Fibroblast of pulmonary artery (primary cell): ENCODE results near the gene ADAM19.

Source experiments
- DNase-seq: peaks from one replicate; pipeline ENCODE4 v3.0.0-alpha.2; 2010; ENCODE audit warnings: low read depth
- H3K4me3 ChIP-seq: replicated peaks from 2 replicates; pipeline ENCODE4 v1.5.1; 2011; ENCODE audit warnings: low read depth, mild to moderate bottlenecking, control low read depth, low read length, moderate library complexity
- TF ChIP-seq, protein P1 (sequence below): IDR thresholded peaks from 2 replicates; pipeline ENCODE4 v1.5.1; 2011; ENCODE audit warnings: mild to moderate bottlenecking, control low read depth, low read length, inconsistent platforms; ENCODE audit errors: missing control alignments

Gene ADAM19

DNA sequence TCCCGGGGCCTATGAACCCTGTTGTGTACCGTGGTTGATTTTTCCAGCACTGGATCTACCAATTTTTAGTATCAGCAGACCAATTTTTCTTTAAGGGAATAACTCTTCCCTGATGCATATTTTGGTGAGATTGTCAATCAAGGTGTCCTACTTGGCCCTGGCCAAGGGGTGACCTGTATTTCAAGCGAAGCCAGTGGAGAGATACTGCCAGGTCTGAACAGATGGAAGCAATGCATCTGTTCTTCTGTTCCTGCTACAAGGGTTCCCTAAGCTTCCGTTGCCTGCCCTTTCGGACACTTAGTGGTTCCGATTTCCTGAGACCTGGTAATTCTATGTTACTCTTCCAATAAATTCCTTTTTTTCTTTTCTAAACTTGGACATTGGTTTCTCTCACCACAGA is 37.3 kb downstream of the ADAM19 start:
- DNase-seq = no peak
- H3K4me3 ChIP-seq = no peak overlapping the region
- TF ChIP-seq, protein P1, sequence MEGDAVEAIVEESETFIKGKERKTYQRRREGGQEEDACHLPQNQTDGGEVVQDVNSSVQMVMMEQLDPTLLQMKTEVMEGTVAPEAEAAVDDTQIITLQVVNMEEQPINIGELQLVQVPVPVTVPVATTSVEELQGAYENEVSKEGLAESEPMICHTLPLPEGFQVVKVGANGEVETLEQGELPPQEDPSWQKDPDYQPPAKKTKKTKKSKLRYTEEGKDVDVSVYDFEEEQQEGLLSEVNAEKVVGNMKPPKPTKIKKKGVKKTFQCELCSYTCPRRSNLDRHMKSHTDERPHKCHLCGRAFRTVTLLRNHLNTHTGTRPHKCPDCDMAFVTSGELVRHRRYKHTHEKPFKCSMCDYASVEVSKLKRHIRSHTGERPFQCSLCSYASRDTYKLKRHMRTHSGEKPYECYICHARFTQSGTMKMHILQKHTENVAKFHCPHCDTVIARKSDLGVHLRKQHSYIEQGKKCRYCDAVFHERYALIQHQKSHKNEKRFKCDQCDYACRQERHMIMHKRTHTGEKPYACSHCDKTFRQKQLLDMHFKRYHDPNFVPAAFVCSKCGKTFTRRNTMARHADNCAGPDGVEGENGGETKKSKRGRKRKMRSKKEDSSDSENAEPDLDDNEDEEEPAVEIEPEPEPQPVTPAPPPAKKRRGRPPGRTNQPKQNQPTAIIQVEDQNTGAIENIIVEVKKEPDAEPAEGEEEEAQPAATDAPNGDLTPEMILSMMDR = no peak

DNA sequence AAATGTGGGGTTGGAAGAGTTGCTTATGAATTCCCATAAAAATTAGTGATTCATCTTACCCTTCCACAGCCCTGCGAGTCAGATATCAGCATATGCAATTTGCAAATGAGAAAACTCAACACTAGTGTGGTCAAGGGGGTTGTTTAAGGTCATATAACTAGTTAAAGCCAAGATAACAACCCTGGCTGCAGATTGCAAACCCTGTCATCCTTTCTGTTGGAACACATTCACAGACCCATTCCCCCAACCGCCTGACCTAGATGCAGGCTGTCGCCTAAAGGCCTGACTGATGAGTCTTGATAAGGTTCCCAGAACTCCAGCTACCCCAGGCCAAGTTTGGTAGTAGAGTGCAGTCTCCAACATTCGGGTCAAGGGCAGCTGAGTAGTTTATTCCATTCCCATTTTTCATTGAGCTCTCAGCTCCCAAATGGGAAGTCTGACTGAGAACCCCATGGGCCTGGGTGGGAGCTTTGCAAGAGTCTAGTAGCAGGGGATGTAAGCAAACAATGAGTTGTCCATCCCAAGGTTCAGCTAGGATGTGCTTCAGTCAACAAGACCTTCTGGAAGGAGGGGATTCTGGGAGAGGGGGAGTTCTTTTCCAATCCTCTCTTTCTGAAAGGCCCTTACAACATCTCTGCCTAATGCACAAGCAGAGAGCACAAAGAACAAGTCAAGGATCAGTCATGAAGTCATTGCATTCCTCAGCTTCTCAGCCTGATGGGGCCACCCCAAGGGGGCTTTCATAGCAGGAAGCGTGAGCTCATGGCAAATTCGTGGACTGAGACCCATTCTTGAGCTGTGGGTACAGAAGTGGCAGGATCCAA is 40.3 kb downstream of the ADAM19 start:
- no peak overlapping the region for H3K4me3 ChIP-seq
- peak; percentile 50 for DNase-seq
- TF ChIP-seq, protein P1 = no peak

DNA sequence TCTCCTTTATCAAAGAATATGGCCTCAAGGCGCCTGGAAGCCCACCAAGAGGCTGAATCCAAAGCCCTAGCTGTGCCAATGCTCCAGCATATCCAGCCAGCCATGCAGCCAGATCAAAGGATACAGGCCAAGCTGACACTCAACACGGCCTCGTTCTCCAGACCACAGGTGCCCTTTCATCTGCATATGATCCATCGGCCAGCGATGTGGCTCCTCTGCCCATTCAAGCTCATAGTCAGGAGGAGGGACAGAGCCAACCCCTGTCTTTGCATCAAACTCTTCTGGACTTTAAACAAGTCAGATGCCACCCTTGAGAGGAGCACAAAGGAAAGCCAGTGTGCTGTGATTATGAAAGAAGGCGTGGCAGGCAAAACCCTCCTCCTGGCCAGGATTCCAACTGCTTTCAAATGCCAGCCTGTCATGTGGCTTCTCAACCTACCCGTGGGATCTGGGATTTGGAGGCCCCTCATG is 42.5 kb downstream of the ADAM19 start:
- H3K4me3 ChIP-seq = no peak overlapping the region
- DNase-seq = no peak

DNA sequence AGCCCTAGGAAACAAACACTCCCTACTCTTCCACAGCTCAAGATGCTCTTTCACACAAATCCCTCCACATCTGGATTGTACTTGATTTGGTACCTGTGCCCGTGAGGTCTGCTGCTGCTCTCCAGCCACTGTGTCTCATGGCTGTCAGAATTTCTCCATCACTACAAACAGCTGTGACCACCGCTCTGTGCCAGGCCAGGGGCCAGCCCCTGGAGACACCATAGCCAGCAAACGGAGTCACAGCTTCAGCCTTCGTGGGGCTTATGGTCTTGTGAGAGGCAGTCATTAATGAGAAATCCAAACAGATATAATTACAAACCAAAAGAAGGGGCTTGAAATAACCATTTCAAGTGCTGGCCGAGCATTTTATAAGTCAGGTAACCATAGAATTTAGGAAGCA is 43.6 kb downstream of the ADAM19 start:
- DNase-seq = no peak
- TF ChIP-seq, protein P1 = no peak
- no peak overlapping the region for H3K4me3 ChIP-seq

More for the DNA sequence above, 42.5 kb downstream of the ADAM19 start:
- TF ChIP-seq, protein P1 = no peak

DNA sequence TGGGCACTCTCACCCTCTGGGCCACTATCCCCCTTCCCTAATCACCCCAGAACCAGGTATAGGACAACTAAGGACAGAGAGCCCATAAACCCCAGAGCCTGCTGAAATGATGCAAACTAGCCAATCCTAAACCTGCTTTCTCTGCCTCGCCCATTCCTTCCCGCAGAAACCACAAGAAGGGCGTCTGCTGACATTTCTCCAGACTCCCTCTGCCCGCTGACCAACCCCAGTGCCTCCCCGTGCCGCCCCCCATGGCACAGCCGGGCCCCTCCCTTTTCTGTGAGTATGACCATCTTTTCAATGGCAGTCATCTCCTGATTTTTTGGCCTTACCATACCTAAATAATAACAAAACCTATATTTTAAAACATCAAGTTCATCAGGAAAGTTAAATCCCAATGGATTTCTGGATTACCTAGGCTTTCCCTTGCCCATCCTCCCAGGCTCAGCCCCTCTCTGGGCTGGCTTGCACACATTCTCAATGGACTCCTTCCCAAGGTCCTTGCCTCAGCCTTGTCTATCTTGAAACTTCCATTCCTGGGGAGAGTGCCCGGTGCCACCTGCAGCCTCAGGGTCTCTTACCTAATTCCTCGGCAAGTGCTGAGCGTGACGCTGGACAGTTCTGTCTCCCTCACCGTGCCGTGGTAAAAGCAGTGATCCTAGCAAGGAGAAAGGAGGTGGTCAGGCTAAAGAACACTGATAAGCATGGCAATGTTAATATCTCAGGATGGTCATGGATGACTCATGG is 45.2 kb downstream of the ADAM19 start:
- TF ChIP-seq, protein P1 = no peak

DNA sequence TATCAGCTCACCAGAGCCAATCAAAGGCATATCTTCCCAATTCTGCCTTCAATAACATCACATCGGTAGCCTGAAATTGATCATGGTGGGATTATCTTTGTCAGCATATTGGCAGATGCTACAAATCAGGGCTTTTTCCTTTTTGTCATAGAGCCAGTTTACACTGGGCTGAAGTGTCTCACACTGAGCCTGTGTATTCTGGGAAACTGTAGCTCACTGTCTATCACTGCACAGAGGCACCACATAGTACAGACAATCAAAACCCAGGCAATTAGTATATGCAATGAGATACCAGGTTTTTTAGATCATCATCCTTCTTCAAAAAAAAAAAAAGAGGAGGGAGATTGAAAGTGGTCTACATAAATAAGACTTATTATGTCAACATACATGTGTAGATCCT is 46.6 kb downstream of the ADAM19 start:
- H3K4me3 ChIP-seq = no peak overlapping the region
- no peak for DNase-seq
- TF ChIP-seq, protein P1 = no peak

More for the DNA sequence above, 45.2 kb downstream of the ADAM19 start:
- DNase-seq = no peak
- no peak overlapping the region for H3K4me3 ChIP-seq
